HG02938 (cell line): ENCODE data around the gene TMEM184B.

Experiments
- ATAC-seq: cut with Tn5 transposase; IDR thresholded peaks from one replicate; pipeline ENCODE4 v1.9.1; 2021; ENCODE audit warnings: mild to moderate bottlenecking, moderate library complexity; ENCODE audit not compliant: unreplicated experiment

The TMEM184B gene

DNA sequence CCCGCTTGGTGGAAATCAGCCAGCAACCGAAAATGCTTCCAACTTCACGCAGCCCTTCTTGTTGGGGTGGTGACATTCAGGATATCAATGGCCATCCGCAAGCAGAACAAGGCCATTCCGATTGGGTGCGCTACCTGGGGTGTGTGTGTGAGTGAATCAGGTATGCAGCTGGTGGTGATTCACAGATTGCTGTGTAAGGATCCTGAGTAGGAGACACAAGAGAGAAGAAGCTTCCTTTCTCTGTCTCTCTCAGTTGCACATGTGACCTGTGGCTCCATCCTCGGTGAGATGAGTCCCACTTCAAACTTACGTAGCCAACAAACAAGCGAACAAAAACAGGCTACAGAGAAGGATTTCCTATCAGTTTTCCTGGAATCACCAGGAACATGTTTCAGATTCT lies 9.6 kb upstream of the TMEM184B start:
- ATAC-seq, result no peak

DNA sequence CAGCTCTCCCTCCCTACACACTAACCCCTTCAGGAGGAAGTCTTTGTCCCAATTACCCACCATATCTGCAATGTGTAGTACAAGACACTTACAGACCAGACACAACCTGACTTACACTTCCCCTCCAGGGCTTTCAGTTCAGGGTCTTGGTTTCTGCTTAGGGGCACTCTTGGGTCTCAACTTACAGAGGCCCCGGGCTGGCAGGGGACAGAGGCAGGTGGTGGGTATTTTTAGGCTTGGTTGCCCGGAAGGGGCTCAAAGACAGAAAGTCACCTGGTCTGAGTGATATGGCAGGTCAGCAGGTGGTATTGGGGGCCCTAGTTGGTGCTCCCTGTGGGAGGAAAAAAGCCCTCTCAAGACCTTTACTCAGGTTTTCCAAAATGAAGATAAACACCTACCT lies 3.4 kb upstream of the TMEM184B start:
- ATAC-seq, result no peak

DNA sequence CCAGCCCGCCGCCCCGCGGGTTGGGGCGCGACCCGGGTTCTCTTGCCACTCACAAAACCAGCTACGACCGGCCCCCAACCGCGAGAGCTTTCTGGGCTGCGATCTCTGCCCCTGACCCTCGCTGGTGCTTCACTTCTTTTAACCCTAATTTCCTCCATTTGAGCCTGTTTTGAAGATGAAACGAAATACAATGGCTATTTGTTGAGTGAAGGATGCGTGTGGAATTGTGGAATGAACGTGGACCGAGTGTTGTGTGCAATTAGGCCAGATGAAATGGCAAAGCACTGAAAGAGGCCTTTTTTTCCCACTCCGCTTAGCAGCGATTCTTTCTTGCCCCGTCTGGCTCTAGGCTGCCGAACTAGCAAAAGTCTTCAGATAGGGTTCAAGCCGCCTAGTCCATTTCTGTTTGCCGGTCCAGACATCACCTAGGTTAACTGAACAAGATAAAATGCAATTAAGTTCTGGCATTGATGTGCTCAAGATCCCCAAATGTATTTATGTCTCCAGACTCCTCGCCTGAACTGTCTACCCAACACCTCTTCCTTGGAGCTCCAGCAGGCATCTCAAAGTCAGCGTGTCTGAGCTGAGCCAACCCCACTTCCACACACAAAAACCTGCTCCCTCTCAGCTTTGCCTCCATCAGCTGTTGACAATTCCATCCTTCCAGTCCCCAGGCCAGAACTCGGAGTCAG lies 471 bp upstream of the TMEM184B start:
- peak; percentile 19 for ATAC-seq

DNA sequence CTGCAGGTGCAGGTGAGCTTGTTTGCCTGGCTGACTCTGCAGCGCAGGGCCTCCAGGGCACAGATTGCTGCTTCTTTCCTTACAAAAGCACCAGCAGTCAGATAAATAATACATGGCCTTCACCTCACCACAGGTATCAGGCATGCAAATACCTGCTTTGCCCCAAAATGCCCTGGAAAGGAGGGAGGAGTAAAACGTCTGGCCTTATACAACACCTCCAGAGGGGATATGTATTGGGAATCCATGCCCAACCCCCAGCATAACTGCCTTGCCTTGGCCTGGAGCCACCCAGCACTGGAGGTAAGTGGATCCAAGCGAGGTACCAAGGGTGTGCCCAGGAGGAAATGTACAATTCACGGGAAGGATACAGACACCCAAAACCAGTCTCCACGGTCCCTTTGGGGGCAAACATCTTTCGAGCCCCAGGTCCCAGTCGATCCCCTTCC lies 860 bp downstream of the TMEM184B start:
- ATAC-seq, result no peak

DNA sequence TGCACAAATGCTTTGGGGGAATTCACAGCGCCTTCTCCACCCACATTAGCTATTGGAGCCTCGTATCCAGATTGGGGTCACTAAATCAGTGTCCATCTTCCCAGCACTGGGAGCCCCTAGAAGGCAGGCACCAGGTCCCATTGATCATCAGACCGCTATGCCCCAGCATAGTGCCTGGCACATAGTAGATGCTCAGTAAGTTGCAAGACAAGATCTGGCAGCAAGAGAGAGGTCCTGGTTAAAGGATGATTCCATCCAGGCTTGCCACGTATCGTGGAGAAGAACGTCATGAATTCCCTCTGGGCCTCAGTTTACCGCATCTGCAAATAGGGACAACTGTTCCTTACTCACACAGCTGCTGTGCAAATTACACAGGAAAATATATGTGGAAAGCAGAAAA lies 1.7 kb downstream of the TMEM184B start:
- no peak for ATAC-seq

DNA sequence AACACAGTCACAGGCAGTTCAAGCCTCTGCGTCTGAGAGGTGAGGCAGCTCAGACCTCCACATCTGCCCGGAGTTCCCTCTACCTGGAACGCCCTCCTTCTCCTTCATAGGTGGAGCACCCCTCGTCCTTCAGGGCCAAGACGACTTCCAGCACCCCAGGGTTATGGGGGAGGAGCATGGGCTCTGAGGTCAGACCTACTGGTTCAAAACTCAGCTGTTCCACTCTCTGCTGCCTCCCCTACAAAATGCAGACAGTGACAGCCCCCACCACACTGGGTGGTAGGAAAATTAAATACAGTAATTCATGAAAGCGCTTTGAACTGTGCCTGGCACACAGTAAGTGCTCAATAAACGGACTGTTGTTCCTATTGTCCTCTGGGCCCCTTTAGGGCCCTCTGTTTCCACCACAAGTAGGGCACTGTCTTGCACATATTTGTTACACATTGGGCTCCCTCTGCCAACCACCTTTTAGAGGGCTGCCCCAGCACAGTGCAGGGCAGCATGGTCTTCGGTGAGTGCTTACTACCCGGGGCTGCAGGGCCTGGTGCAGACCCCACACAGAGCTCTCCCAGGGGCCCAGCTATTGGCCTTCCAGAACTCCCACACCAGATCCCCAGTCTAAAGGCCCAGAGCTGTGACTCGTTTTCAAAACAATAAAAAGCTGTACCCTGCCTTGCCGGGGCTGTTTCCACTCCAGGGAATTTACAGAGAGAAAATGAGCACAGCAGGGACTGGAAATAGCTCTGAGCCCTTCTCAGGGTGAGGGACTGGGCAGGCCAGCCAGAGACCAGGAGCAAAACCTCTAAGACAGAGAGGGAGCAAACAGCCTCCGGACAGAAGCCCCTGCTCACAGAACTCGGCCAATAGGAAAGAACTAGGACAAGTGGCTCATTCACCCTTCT lies 2.5 kb downstream of the TMEM184B start:
- ATAC-seq, result no peak

DNA sequence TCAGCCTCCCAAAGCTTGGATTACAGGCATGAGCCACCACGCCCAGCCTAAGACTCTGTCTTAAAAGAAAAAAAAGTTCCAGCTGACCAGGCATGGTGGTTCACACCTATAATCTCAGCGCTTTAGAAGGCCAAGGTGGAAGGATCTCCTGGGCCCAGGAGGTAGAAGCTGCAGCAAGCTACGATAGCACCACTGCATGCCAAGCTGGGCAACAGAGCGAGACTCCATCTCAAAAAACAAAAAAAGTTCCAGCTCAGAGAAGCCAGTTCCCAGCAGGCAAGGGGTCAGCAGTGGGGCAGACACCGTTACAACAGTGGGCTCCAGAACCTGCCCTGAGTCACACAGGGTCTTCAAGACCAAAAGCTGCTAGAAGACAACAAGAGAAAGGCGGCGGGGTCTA lies 3.3 kb downstream of the TMEM184B start:
- no peak for ATAC-seq

DNA sequence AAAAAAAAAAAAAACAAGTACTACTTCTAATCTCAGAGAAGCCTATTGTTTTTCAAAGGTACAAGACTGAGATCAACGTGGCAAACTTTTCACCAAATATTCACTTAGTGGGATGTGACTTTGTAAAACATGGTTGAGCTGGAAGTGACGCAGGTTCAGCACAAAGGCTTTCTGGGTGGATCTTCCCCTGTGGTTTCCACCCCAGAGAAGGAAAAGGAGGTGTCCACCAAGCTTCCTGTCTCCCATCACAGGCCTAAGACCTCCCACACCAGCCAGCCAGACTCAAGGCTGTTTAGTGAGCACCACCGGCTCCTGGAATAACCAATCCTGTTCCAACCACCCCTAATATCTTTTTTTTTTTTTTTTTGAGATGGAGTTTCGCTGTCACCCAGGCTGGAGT lies 5.7 kb downstream of the TMEM184B start:
- ATAC-seq, result no peak

DNA sequence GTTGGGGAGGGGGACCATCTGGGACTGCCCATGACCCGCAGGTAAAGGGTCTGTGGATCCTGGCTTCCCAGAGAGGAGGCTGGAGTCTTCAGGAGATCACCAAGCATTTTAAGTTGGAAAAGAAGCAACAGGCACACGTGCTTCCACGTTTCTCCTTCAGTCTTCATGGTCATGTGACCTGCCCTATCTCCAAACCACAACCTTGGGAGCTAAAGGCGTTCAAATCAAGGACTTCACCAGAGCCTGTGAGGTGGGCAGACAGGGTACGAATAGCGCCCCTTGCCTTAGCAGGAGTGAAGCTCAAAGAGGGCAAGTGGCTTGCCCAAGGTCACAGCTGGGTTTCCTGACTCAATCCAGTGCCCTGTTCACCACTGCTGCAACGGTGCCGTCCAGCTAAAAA lies 6.7 kb downstream of the TMEM184B start:
- no peak for ATAC-seq

DNA sequence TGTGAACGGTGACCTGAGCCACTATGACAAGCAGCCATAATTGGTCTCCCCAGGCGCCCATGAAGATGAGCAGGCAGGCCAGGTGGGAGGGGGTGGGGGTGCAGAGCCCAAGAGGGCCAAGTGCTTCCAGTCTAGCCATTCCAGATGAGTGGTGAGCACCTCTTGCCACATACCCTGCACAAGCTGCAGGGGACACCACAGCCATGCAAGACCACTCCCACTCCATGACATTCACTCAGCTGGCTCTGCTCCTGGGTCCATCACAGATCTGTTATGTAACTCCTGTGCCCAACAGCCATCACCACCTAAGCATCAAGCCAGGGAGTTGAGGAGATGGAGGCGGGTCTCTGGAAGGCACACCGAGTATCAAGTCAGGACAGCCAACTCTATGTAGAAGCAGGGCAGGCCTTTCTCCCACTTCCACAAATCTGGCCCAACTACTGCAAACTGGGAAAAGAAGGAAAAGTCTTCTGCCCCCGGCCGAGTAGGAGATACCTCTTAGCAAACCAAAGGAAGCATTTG lies 8.4 kb downstream of the TMEM184B start:
- no peak for ATAC-seq

DNA sequence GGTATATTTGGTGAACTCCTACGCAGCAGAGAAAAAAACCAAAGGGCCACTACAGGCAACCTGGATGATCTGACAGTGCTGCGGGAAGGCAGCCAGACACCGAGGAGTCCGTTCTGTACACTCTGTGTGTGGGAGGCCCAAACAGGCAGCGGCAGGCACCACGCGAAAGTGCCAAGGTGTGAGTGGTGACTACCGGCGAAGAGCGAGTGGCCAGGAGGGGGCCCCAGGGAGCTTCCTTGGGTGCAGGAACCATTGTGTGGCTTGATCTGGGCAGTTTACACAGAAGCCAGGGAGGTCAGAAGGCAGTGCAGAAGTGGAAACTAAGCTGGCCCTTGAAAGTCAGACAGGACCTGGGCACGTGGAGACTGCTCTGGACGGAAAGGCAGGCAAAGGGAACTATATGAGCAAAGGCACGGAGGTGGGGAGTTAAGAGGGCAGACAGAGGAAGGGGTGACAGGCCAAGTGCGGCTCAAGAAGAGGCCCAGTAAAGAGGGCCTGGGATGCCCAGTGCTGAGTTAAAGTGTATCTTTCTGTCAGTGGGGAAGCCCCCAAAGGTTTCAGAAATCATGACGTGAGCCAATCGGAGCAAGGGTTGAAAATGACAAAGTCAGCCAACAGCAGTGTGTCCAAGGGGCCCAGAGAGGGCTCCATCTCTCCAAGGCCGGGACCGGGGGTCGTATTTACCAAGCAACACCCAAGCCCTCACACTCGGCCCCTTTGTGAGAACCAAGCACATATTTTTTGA lies 10.6 kb downstream of the TMEM184B start:
- no peak for ATAC-seq

DNA sequence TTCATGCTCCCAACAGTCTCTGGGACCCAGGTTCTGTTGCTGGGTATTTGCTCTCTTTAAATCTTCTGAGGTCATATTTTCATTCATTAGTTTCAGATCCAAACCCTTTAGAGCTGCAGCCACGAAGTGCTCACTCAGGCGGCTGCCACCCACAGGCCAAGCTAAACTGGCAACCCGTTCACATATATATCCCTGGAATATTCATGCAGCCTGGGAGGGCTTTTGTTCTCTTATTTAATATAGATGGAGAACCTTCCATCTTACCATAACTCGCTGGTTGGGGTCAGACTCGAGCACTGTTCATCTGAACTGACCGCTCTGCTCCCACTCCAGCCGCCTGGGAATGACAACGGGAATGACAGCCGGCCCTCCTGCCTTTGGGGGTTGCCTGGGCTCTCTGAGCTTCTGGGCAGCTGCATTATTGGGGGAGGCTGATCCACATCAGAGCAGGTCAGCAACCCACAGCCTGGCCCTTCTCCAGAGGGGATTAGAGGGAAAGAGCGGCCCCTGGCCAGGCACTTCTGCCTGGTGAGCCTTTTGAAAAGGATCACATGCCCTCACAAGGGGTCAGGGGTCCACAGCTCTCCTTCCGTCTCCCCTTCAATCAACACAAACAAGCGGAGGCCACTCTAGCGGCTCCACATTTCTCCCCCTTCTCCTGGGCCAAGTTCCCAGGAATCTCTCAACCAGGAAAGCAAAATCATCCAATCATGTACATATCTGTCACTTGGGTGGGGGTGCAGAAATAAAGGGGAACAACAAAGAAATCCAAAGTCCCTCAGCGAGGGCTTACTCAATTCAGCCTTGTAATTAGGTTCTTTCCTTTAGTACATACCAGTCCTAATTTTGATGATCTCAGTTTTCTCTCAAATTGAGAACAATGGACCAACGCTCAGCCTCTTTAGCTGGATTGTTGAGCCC lies 11.8 kb downstream of the TMEM184B start:
- ATAC-seq, result no peak

DNA sequence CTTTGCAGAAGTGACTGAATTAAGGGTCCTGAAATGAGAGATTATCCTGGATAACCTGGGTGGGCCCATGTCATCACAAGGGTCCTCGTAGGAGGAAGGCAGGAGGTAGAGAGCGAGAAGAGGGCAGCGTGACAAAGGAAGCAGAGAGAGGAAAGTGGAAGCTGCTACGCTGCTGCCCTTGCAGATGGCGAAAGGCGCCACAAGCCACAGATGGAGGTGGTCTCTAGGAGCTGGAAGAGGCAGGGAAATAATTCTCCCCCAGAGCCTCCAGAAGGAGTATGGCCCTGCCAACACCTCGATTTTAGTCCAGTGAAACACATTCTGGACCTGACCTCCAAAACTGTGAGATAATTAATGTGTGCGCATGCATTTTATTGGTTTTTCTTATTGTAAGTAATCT lies 13.4 kb downstream of the TMEM184B start:
- no peak for ATAC-seq

DNA sequence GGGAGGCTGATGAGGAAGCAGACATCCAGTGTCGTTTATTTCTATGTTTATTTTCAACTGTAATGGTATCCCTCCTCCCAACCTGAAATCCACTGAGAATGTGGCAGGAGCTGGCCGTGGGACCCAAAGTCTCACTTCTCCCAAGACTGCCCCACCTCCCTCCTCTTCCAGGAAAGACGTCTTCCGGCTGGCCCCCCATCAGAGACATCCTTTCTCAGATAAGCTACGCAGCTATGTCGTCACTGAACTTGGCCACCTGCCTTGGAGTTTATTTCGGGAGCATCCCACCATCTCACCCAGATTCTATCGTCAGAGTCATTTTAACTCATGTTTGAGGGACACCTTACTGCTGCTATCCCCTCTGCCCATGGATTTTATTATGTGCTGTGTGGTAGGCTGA lies 13.9 kb downstream of the TMEM184B start:
- no peak for ATAC-seq

DNA sequence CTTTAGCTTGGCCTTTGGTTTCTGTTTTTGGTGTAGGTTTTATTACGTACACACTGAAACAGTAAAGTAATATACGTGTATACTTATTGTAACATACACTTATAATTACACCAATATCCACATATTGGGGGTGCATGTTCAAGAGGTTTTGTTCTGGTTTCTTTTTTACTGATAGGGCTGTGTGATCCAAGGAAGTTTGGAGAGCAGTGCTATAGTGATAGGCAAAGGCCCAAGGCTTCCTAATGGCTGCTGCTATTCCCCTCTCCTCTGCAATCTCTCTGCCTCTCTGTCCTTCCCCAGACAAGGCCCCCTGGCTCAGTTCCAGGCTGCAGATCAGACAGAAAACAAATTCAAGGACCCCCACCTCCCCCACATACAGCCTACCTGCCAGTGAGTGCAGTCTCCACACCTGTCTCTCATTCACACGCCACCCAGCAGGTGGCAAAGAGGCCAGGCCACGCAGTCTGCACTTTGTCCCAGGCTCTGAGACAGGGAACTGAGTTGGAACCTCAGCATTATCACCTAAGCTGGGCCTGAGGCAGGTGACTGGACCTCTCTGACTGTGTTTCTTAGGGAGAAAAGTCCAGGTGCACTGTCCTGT lies 15.1 kb downstream of the TMEM184B start:
- no peak for ATAC-seq

DNA sequence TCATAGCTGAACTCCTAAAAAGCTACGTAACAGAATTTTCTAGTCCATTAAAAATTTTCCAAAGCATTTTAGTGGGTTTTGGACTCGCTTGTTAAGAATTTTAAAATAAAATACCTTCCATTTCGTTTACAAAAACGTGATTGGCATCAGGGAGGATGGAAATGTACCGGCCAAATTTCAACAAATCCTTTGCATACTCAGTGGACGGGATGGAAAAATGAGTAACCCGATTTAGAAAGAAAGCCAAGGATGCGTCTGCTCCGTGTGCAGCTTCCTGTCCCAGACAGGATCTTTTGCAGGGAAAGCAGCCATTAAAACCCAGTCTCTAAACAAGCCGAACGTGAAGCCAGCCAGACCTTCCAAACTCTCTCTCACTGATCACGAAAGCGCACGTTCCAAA lies 15.6 kb downstream of the TMEM184B start:
- no peak for ATAC-seq

DNA sequence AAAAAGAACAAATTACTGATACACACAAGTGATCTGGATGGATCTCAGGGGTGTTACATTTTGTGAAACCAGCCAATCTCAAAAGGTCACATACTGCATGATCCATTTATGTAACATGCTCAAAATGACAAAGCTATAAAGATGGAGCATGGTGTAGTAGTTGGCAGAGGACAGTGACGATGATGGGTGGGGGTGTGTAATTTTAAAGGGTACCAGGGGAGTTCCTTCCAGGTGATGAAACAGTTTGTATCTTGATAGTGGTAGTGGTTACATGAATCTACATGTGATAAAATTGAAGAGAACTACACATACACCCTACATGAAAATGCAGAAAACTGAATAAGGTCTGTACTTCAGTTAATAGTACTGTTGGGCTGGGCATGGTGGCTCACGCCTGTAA lies 17.1 kb downstream of the TMEM184B start:
- no peak for ATAC-seq

DNA sequence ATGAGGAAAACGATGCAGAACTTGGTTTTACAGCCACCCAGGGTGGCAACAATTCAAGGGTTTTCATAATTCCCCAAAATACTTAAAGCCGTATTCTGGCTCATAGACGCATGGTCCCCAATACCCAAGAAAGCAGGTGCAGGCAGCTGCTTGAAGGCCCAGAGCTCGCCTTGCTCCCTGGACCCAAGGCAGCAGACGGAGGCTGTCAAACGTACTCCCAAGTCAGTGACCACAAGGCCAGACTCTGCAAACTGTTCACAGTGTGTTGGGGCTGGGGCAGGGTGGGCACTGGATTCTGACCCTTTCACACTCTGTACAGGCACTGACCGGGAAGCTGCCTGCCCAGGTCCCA lies 21.5 kb downstream of the TMEM184B start:
- ATAC-seq, result no peak

DNA sequence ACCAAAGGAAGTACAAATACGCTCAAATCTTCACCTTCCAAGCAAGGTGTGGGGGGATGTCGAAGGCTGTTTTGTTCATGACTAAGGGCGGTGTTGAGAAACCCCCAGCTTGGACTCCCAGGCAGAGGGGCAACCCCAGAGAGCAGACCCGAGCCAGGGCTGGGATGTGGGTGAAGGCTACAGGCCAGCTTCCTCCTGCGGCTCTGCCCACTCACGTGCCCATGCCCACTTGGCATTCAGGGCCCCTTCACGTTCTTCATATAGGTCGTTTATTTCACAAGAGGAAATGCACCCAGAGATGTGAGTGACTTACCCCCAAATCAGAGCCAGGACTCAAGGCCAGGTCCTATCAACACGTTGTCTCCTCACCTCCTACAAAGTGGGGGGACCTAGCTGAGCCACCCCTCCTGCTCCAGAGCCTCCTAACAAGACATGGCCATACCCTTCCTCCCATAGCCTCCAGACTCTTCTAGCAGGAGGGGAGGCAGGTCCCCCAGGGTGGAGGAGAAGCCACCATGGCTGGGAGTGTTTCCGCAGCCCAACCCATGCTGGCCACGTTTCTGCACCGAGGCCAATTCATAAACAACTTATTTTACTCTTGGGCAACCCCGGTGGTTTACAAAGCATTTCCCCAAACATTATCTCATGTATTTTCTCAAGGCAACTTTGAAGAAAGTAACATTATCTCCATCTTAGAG lies 22.0 kb downstream of the TMEM184B start:
- ATAC-seq, result no peak
